Neural cell (in vitro differentiated cells): Measurements from ENCODE around the gene LSM14A.

Experiments
- CTCF ChIP-seq: fragments of 450-650 bp; IDR thresholded peaks from 2 replicates; pipeline ENCODE4 v1.5.1; 2014; ENCODE audit warnings: antibody characterized with exemption, mild to moderate bottlenecking, moderate library complexity; ENCODE audit not compliant: poor library complexity, severe bottlenecking
- EP300 ChIP-seq: fragments of 450-650 bp; conservative IDR thresholded peaks from 2 replicates; pipeline ENCODE4 v1.6.1; 2014; ENCODE audit warnings: antibody characterized with exemption, mild to moderate bottlenecking, moderate library complexity; ENCODE audit not compliant: poor library complexity, severe bottlenecking
- EZH2 ChIP-seq: fragments of 200-600, 300-800 bp; shearing (Covaris generic), sonication (generic); IDR thresholded peaks from 2 replicates; pipeline ENCODE4 v1.6.1; 2014; ENCODE audit warnings: antibody characterized with exemption, low read length, borderline replicate concordance, mild to moderate bottlenecking; ENCODE audit not compliant: insufficient read depth, poor library complexity, severe bottlenecking
- MXI1 ChIP-seq: fragments of 450-650 bp; conservative IDR thresholded peaks from 2 replicates; pipeline ENCODE4 v1.6.1; 2014; ENCODE audit warnings: antibody characterized with exemption, mild to moderate bottlenecking; ENCODE audit not compliant: poor library complexity, severe bottlenecking
- POLR2AphosphoS5 ChIP-seq: IDR thresholded peaks from 2 replicates; pipeline ENCODE4 v1.6.1; 2012
- RAD21 ChIP-seq: fragments of 450-650 bp; conservative IDR thresholded peaks from 2 replicates; pipeline ENCODE4 v1.6.1; 2014; ENCODE audit warnings: antibody characterized with exemption, mild to moderate bottlenecking, moderate library complexity
- REST ChIP-seq: IDR thresholded peaks from 2 replicates; pipeline ENCODE4 v1.6.1; 2012; ENCODE audit warnings: borderline replicate concordance
- SMC3 ChIP-seq: fragments of 450-650 bp; conservative IDR thresholded peaks from 2 replicates; pipeline ENCODE4 v1.6.1; 2014; ENCODE audit warnings: antibody characterized with exemption, mild to moderate bottlenecking, moderate library complexity; ENCODE audit not compliant: poor library complexity
- TAF1 ChIP-seq: IDR thresholded peaks from 2 replicates; pipeline ENCODE4 v1.6.1; 2012; ENCODE audit warnings: low read depth

- TF ChIP-seq MXI1 (no peak), CTCF (no peak), SMC3 (no peak), TAF1 (no peak), POLR2AphosphoS5 (no peak), EZH2 (no peak), REST (no peak), EP300 (no peak), RAD21 (no peak)
Observed at GRCh38 chr19:34278783-34279182, 106.5 kb downstream of the LSM14A start.
